ENCODE results near the gene PMPCA. TPM values are rescaled to one million over a fixed set of nuclear protein-coding genes. Genes with fewer than 3 reads are reported as not detected.
"Not testable (repeated sequence)": the region's sequence is repeated elsewhere in the genome, so short reads cannot be mapped to it uniquely, and the experiment has no call there.

The PMPCA gene
- total RNA-seq, 2 experiments from 2014 or later = 88.0 to 113 TPM

GRCh38 chr9:136405481-136405880, 5.0 kb upstream of the PMPCA start:
- intact Hi-C loops (cut with DNase I, micrococcal nuclease) = no loop called here
- CTCF ChIA-PET = no interaction called here
- H3K27ac Mint-ChIP-seq = peak overlapping the region; percentile 93
- peaks cover 71% of the 10 kb centered on the region for H3K4me1 Mint-ChIP-seq
- no peaks in the 10 kb centered on the region for H3K9me3 Mint-ChIP-seq (ENCODE audit: low read depth)
- ATAC-seq (no peak), DNase-seq (no peak)
- POLR2A ChIA-PET = no interaction called here
- no peak overlapping the region for H3K4me3 Mint-ChIP-seq
- peaks cover 56% of the 10 kb centered on the region for H3K36me3 Mint-ChIP-seq (ENCODE audit: low read depth)
- no peaks in the 10 kb centered on the region for H3K27me3 Mint-ChIP-seq

- H3K4me3 Mint-ChIP-seq; CTCF ChIA-PET; H3K9me3 Mint-ChIP-seq (ENCODE audit: low read depth); H3K27me3 Mint-ChIP-seq; POLR2A ChIA-PET; DNase-seq; intact Hi-C loops (cut with DNase I, micrococcal nuclease); ATAC-seq: not testable (repeated sequence)
- Mint-ChIP-seq H3K36me3 (ENCODE audit: low read depth) (peaks cover 56% of the 10 kb centered on the region), H3K27ac (peak overlapping the region; percentile 93), H3K4me1 (peaks cover 67% of the 10 kb centered on the region)
These were observed 4.6 kb upstream of the PMPCA start for GRCh38 chr9:136405904-136406303.

- H3K27me3 Mint-ChIP-seq; H3K4me3 Mint-ChIP-seq; DNase-seq; H3K9me3 Mint-ChIP-seq (ENCODE audit: low read depth); intact Hi-C loops (cut with DNase I, micrococcal nuclease); CTCF ChIA-PET; POLR2A ChIA-PET; H3K27ac Mint-ChIP-seq; ATAC-seq: not testable (repeated sequence)
- Mint-ChIP-seq H3K4me1 (peaks cover 74% of the 10 kb centered on the region), H3K36me3 (ENCODE audit: low read depth) (peaks cover 54% of the 10 kb centered on the region)
These were observed 3.4 kb upstream of the PMPCA start for GRCh38 chr9:136407061-136407460.

GRCh38 chr9:136407911-136408310, 2.5 kb upstream of the PMPCA start:
- ATAC-seq (no peak), DNase-seq (no peak)
- intact Hi-C loops (cut with DNase I, micrococcal nuclease) = no loop called here
- Mint-ChIP-seq H3K4me3 (peak overlapping the region; percentile 8), H3K27ac (peak overlapping the region; percentile 58), H3K4me1 (peaks cover 71% of the 10 kb centered on the region), H3K27me3 (no peaks in the 10 kb centered on the region), H3K9me3 (ENCODE audit: low read depth) (no peaks in the 10 kb centered on the region), H3K36me3 (ENCODE audit: low read depth) (peaks cover 54% of the 10 kb centered on the region)
- POLR2A ChIA-PET = no interaction called here
- CTCF ChIA-PET = no interaction called here

- ATAC-seq = peak; percentile 53
- peak overlapping the region; percentile 94 for H3K27ac Mint-ChIP-seq
- peaks cover 62% of the 10 kb centered on the region for H3K36me3 Mint-ChIP-seq (ENCODE audit: low read depth)
- peaks cover 58% of the 10 kb centered on the region for H3K4me1 Mint-ChIP-seq
- POLR2A ChIA-PET = interaction anchor here (0.6 to 0.7 kb wide), 4 partner anchors 12 to 460 kb away, joined by 3 read pairs; no protein-coding TSS in a partner anchor
- no peaks in the 10 kb centered on the region for H3K9me3 Mint-ChIP-seq (ENCODE audit: low read depth)
- CTCF ChIA-PET = interaction anchor here (0.6 to 2.0 kb wide), 4 partner anchors 9 to 267 kb away, joined by 3 to 14 read pairs (median 3); no protein-coding TSS in a partner anchor
- H3K4me3 Mint-ChIP-seq = peak overlapping the region; percentile 90
- peak; percentile 66 for DNase-seq
- intact Hi-C loops (cut with DNase I, micrococcal nuclease) = loop anchor here (1.0 to 2.0 kb wide), 10 partner anchors 10 to 449 kb away; partner anchors contain the start of genes SEC16A (in 2 of the 2), SNAPC4 (in 2 of the 2), DNLZ (in 1 of the 2) and INPP5E (in 1 of the 2)
- no peaks in the 10 kb centered on the region for H3K27me3 Mint-ChIP-seq
These were observed 652 bp upstream of the PMPCA start for GRCh38 chr9:136409557-136410455.

GRCh38 chr9:136411378-136411777, 920 bp downstream of the PMPCA start:
- no peak for DNase-seq
- ChIA-PET POLR2A (no interaction called here), CTCF (interaction anchor here (1.1 kb wide), 1 partner anchor 10 kb away, joined by 7 read pairs; no protein-coding TSS in a partner anchor)
- H3K36me3 Mint-ChIP-seq (ENCODE audit: low read depth) = peaks cover 60% of the 10 kb centered on the region
- no peaks in the 10 kb centered on the region for H3K9me3 Mint-ChIP-seq (ENCODE audit: low read depth)
- peaks cover 47% of the 10 kb centered on the region for H3K4me1 Mint-ChIP-seq
- intact Hi-C loops (cut with DNase I, micrococcal nuclease) = loop anchor here (2.0 kb wide), 2 partner anchors 71 to 317 kb away; partner anchors contain the start of gene SEC16A (in 1 of the 2)
- H3K27ac Mint-ChIP-seq = peak overlapping the region; percentile 89
- ATAC-seq = no peak
- H3K27me3 Mint-ChIP-seq = no peaks in the 10 kb centered on the region
- peak overlapping the region; percentile 90 for H3K4me3 Mint-ChIP-seq

- POLR2A ChIA-PET = no interaction called here
- no peak for DNase-seq
- CTCF ChIA-PET = interaction anchor here (0.6 kb wide), 1 partner anchor 46 kb away, joined by 3 read pairs; no protein-coding TSS in a partner anchor
- H3K4me3 Mint-ChIP-seq = no peak overlapping the region
- H3K27ac Mint-ChIP-seq = no peak overlapping the region
- H3K36me3 Mint-ChIP-seq (ENCODE audit: low read depth) = peaks cover 62% of the 10 kb centered on the region
- H3K27me3 Mint-ChIP-seq = no peaks in the 10 kb centered on the region
- peaks cover 35% of the 10 kb centered on the region for H3K4me1 Mint-ChIP-seq
- no peaks in the 10 kb centered on the region for H3K9me3 Mint-ChIP-seq (ENCODE audit: low read depth)
- ATAC-seq = no peak
- intact Hi-C loops (cut with DNase I, micrococcal nuclease) = no loop called here
These were observed 2.5 kb downstream of the PMPCA start for GRCh38 chr9:136412962-136413361.

- H3K27ac Mint-ChIP-seq = no peak overlapping the region
- no peak for ATAC-seq
These were observed 6.0 kb downstream of the PMPCA start for GRCh38 chr9:136416427-136416826.

GRCh38 chr9:136416914-136417313, 6.5 kb downstream of the PMPCA start:
- Mint-ChIP-seq H3K9me3 (ENCODE audit: low read depth) (no peaks in the 10 kb centered on the region), H3K27ac (no peak overlapping the region), H3K27me3 (no peaks in the 10 kb centered on the region), H3K4me3 (no peak overlapping the region), H3K4me1 (peaks cover 8% of the 10 kb centered on the region), H3K36me3 (ENCODE audit: low read depth) (peaks cover 55% of the 10 kb centered on the region)
- CTCF ChIA-PET = no interaction called here
- intact Hi-C loops (cut with DNase I, micrococcal nuclease) = no loop called here
- POLR2A ChIA-PET = no interaction called here
- DNase-seq (no peak), ATAC-seq (no peak)

More at GRCh38 chr9:136416427-136416826, 6.0 kb downstream of the PMPCA start:
- intact Hi-C loops (cut with DNase I, micrococcal nuclease) = no loop called here
- ChIA-PET CTCF (no interaction called here), POLR2A (no interaction called here)
- peaks cover 13% of the 10 kb centered on the region for H3K4me1 Mint-ChIP-seq
- H3K36me3 Mint-ChIP-seq (ENCODE audit: low read depth) = peaks cover 56% of the 10 kb centered on the region
- H3K9me3 Mint-ChIP-seq (ENCODE audit: low read depth) = no peaks in the 10 kb centered on the region
- DNase-seq = no peak
- H3K27me3 Mint-ChIP-seq = no peaks in the 10 kb centered on the region
- H3K4me3 Mint-ChIP-seq = no peak overlapping the region

- Mint-ChIP-seq H3K36me3 (ENCODE audit: low read depth) (peaks cover 50% of the 10 kb centered on the region), H3K4me3 (no peak overlapping the region), H3K27ac (no peak overlapping the region), H3K27me3 (no peaks in the 10 kb centered on the region), H3K4me1 (no peaks in the 10 kb centered on the region), H3K9me3 (ENCODE audit: low read depth) (no peaks in the 10 kb centered on the region)
- DNase-seq (no peak), ATAC-seq (no peak)
- intact Hi-C loops (cut with DNase I, micrococcal nuclease) = no loop called here
- CTCF ChIA-PET = no interaction called here
- POLR2A ChIA-PET = interaction anchor here (0.6 to 0.7 kb wide), 3 partner anchors 32 to 770 kb away, joined by 3 read pairs; no protein-coding TSS in a partner anchor
These were observed 8.0 kb downstream of the PMPCA start for GRCh38 chr9:136418182-136419091.

- no peaks in the 10 kb centered on the region for H3K9me3 Mint-ChIP-seq (ENCODE audit: low read depth)
- peaks cover 48% of the 10 kb centered on the region for H3K36me3 Mint-ChIP-seq (ENCODE audit: low read depth)
- POLR2A ChIA-PET = interaction anchor here (0.6 kb wide), 1 partner anchor 40 kb away, joined by 3 read pairs; no protein-coding TSS in a partner anchor
- no peak overlapping the region for H3K27ac Mint-ChIP-seq
- H3K4me1 Mint-ChIP-seq = no peaks in the 10 kb centered on the region
- CTCF ChIA-PET = no interaction called here
- no peaks in the 10 kb centered on the region for H3K27me3 Mint-ChIP-seq
- no peak for ATAC-seq
- DNase-seq = no peak
- no peak overlapping the region for H3K4me3 Mint-ChIP-seq
- intact Hi-C loops (cut with DNase I, micrococcal nuclease) = no loop called here
These were observed 8.6 kb downstream of the PMPCA start for GRCh38 chr9:136419092-136419420.
